Prostate gland (tissue), 2 donors: ENCODE data around the gene SLC35F3.

Experiments used
- CTCF ChIP-seq, 4 experiments: fragments of 200-600 bp in 2 of 4; fragments of 450-650 bp in 2 of 4; sonication (generic) in 2 of 4; IDR thresholded peaks; 1 replicate in 3 of 4; 2 replicates in 1 of 4; pipeline ENCODE4 v1.5.1; 2016 to 2019; ENCODE audit warnings: antibody characterized with exemption in 4 of 4, mild to moderate bottlenecking in 2 of 4, moderate library complexity in 2 of 4
- POLR2A ChIP-seq: fragments of 450-650 bp; IDR thresholded peaks from one replicate; pipeline ENCODE4 v1.6.1; 2016; ENCODE audit warnings: antibody characterized with exemption, mild to moderate bottlenecking
- POLR2AphosphoS5 ChIP-seq: sonication (generic); formaldehyde crosslinking; IDR thresholded peaks from one replicate; pipeline ENCODE4 v1.6.1; 2017; ENCODE audit warnings: antibody characterized with exemption

- no peak for TF ChIP-seq POLR2AphosphoS5
- TF ChIP-seq CTCF (IDR thresholded peaks at IDR 0.05) = no peak
- TF ChIP-seq POLR2A = no peak
Measured at GRCh38 chr1:234262754-234263105, 358.3 kb downstream of the SLC35F3 start.
